ENCODE measurements around the gene SEMA3E. TPM values are rescaled to one million over a fixed set of nuclear protein-coding genes. Genes with fewer than 3 reads are reported as not detected.

SEMA3E gene
- total RNA-seq, 1 experiment from 2014 or later: 0.20 TPM

- Mint-ChIP-seq H3K4me3 (ENCODE audit: unreplicated experiment) (no peak overlapping the region), H3K27ac (ENCODE audit: unreplicated experiment) (no peak overlapping the region), H3K9me3 (ENCODE audit: unreplicated experiment) (no peaks in the 10 kb centered on the region), H3K27me3 (ENCODE audit: insufficient read depth, unreplicated experiment) (no peaks in the 10 kb centered on the region), H3K4me1 (ENCODE audit: low read depth, unreplicated experiment) (peaks cover 25% of the 10 kb centered on the region), H3K36me3 (ENCODE audit: insufficient read depth, unreplicated experiment) (no peaks in the 10 kb centered on the region)
- no peak overlapping the region for H3K4me3 ChIP-seq (ENCODE audit: low read depth, low read length)
- intact Hi-C loops (cut with micrococcal nuclease; ENCODE audit: unreplicated experiment): no loop called here
- no peaks in the 10 kb centered on the region for H3K9me3 ChIP-seq
- H3K4me1 ChIP-seq: no peaks in the 10 kb centered on the region
- no peaks in the 10 kb centered on the region for H3K27me3 ChIP-seq (replicated peaks; ENCODE audit: control insufficient read depth, insufficient read depth, low read length)
- TF ChIP-seq CTCF (IDR thresholded peaks at IDR 0.05; ENCODE audit: insufficient read depth in 1 of 2, low read depth in 1 of 2, low read length in 1 of 2, severe bottlenecking in 1 of 2, unreplicated experiment in 1 of 2): no peak
- DNase-seq: no peak
- BruUV-seq (replicated peaks): no TSS peak
- CTCF ChIA-PET: no interaction called here
- H3K36me3 ChIP-seq (ENCODE audit: control insufficient read depth, insufficient read depth, low read length): no peaks in the 10 kb centered on the region
- POLR2A ChIA-PET: no interaction called here
Measured at GRCh38 chr7:83695128-83695960, 46.4 kb upstream of the SEMA3E start.

GRCh38 chr7:83693256-83693655 is 44.3 kb upstream of the SEMA3E start:
- Mint-ChIP-seq H3K4me1 (ENCODE audit: low read depth, unreplicated experiment) (peaks cover 22% of the 10 kb centered on the region), H3K9me3 (ENCODE audit: unreplicated experiment) (no peaks in the 10 kb centered on the region), H3K4me3 (ENCODE audit: unreplicated experiment) (no peak overlapping the region), H3K27me3 (ENCODE audit: insufficient read depth, unreplicated experiment) (no peaks in the 10 kb centered on the region), H3K36me3 (ENCODE audit: insufficient read depth, unreplicated experiment) (no peaks in the 10 kb centered on the region), H3K27ac (ENCODE audit: unreplicated experiment) (peak overlapping the region; percentile 26)
- H3K36me3 ChIP-seq (ENCODE audit: control insufficient read depth, insufficient read depth, low read length): no peaks in the 10 kb centered on the region
- no TSS peak for BruUV-seq (replicated peaks)
- no peak for DNase-seq
- H3K4me3 ChIP-seq (ENCODE audit: low read depth, low read length): no peak overlapping the region
- H3K27me3 ChIP-seq (replicated peaks; ENCODE audit: control insufficient read depth, insufficient read depth, low read length): no peaks in the 10 kb centered on the region
- no peak for TF ChIP-seq CTCF (IDR thresholded peaks at IDR 0.05; ENCODE audit: insufficient read depth in 1 of 2, low read depth in 1 of 2, low read length in 1 of 2, severe bottlenecking in 1 of 2, unreplicated experiment in 1 of 2)
- CTCF ChIA-PET: no interaction called here
- H3K9me3 ChIP-seq: no peaks in the 10 kb centered on the region
- H3K4me1 ChIP-seq: 0 out of 2 replicates have a peak, but pooled peaks cover 4% of the 10 kb centered on the region
- POLR2A ChIA-PET: no interaction called here
- intact Hi-C loops (cut with micrococcal nuclease; ENCODE audit: unreplicated experiment): no loop called here

GRCh38 chr7:83691095-83691494 is 42.2 kb upstream of the SEMA3E start:
- H3K36me3 ChIP-seq (ENCODE audit: control insufficient read depth, insufficient read depth, low read length): no peaks in the 10 kb centered on the region
- CTCF ChIA-PET: interaction anchor here (0.6 kb wide), 1 partner anchor 43 kb away, joined by 5 read pairs; no protein-coding TSS in a partner anchor
- H3K27ac Mint-ChIP-seq (ENCODE audit: unreplicated experiment): no peak overlapping the region
- no peak overlapping the region for H3K4me3 ChIP-seq (ENCODE audit: low read depth, low read length)
- POLR2A ChIA-PET: no interaction called here
- H3K4me1 ChIP-seq: 0 out of 2 replicates have a peak, but pooled peaks cover 4% of the 10 kb centered on the region
- H3K27me3 Mint-ChIP-seq (ENCODE audit: insufficient read depth, unreplicated experiment): no peaks in the 10 kb centered on the region
- no peaks in the 10 kb centered on the region for H3K9me3 ChIP-seq
- intact Hi-C loops (cut with micrococcal nuclease; ENCODE audit: unreplicated experiment): no loop called here
- no peak overlapping the region for H3K4me3 Mint-ChIP-seq (ENCODE audit: unreplicated experiment)
- no TSS peak for BruUV-seq (replicated peaks)
- H3K9me3 Mint-ChIP-seq (ENCODE audit: unreplicated experiment): no peaks in the 10 kb centered on the region
- TF ChIP-seq CTCF (IDR thresholded peaks at IDR 0.05; ENCODE audit: insufficient read depth in 1 of 2, low read depth in 1 of 2, low read length in 1 of 2, severe bottlenecking in 1 of 2, unreplicated experiment in 1 of 2): no peak
- H3K4me1 Mint-ChIP-seq (ENCODE audit: low read depth, unreplicated experiment): peaks cover 11% of the 10 kb centered on the region
- no peaks in the 10 kb centered on the region for H3K27me3 ChIP-seq (replicated peaks; ENCODE audit: control insufficient read depth, insufficient read depth, low read length)
- H3K36me3 Mint-ChIP-seq (ENCODE audit: insufficient read depth, unreplicated experiment): no peaks in the 10 kb centered on the region
- DNase-seq: no peak
